GM18507 (cell line): Measurements from ENCODE around the gene TNFRSF25.

Experiments
- DNase-seq: peaks from one replicate; pipeline ENCODE4 v3.0.0; 2011; ENCODE audit warnings: low read depth; ENCODE audit not compliant: insufficient read length; ENCODE audit errors: extremely low spot score
- FAIRE-seq: peaks from 2 replicates; lab custom pipeline; 2011; peaks lifted over from hg19 to GRCh38; lab: Jason Lieb, UNC

The TNFRSF25 gene, protein sequence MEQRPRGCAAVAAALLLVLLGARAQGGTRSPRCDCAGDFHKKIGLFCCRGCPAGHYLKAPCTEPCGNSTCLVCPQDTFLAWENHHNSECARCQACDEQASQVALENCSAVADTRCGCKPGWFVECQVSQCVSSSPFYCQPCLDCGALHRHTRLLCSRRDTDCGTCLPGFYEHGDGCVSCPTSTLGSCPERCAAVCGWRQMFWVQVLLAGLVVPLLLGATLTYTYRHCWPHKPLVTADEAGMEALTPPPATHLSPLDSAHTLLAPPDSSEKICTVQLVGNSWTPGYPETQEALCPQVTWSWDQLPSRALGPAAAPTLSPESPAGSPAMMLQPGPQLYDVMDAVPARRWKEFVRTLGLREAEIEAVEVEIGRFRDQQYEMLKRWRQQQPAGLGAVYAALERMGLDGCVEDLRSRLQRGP

DNA sequence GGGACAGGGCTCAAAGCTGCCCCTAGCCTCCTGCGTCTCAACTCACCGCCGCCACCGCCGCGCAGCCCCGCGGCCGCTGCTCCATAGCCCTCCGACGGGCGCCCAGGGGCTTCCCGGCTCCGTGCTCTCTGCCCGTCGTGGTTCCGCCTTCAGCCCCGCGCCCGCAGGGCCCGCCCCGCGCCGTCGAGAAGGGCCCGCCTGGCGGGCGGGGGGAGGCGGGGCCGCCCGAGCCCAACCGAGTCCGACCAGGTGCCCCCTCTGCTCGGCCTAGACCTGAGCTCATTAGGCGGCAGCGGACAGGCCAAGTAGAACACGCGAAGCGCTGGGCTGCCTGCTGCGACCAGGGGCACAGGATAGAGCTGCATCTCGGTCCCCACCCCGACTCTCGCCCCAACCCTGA lies at the start of gene TNFRSF25:
Gene TNFRSF25, minus strand, starts transcription at position 151 of the 400 bp plus-strand sequence. Its CDS starts 66 bp downstream, at position 85.
- no peak for DNase-seq
- FAIRE-seq, result no peak

DNA sequence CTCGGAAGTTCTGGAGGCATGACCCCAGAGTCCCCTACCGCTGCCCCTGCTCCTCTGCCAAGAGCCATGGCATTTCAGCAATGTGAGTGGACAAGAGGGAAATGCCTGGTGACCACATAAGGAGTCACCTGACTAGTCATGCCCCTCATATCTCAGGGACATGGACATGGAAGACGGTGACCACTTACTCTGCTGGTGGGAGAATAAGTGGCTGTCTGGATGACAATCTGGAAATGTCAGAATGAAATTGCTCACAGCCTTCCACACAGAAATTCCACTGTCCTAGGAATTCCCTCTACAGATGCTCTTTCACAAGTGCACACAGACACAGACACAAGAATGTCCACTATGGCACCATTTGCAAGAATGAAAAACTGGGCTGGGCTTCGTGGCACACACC lies 49.8 kb upstream of the TNFRSF25 start:
- no peak for FAIRE-seq
- no peak for DNase-seq

DNA sequence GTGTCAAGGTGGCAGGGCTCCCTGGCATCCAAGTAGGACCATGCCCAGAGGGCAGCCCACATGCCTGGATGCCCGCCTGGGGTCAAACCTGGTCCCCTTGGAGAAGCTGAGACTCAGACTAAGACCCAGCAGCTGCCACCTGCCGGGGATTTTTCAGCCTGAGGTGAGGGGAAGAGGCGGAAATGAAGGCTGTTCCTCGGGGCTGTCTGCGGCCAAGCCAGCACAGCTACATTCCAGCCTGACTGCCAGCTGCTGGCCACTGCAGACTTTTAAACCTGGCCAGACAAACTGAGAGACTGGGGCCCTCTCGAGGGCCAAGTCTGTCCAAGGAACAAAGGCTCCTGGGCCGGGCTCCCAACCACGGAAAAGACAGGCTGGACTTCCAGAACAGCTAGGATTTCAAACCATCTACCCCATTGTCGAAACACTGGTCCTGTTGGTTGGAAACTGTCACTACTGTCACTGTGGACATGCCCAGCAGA lies 47.4 kb upstream of the TNFRSF25 start:
- DNase-seq (no peak), FAIRE-seq (no peak)

DNA sequence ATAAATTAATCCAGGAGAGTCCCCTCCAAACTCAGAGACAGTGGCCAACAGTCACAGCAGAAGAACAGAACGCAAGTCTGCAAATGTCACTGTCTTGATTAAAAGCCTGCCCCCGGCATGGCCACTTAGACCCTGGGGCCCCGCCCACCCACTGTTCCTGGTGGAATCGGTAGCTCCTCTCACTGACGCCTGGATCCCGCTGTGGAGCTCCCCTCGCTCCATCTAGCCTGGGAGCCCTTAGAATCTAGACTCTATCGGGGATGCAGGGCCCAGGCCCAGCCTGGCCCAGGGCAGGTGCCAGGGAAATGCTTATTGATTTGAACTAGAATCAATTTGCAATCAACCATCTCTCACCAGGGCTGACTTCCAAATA lies 46.9 kb upstream of the TNFRSF25 start:
- DNase-seq (no peak), FAIRE-seq (no peak)

DNA sequence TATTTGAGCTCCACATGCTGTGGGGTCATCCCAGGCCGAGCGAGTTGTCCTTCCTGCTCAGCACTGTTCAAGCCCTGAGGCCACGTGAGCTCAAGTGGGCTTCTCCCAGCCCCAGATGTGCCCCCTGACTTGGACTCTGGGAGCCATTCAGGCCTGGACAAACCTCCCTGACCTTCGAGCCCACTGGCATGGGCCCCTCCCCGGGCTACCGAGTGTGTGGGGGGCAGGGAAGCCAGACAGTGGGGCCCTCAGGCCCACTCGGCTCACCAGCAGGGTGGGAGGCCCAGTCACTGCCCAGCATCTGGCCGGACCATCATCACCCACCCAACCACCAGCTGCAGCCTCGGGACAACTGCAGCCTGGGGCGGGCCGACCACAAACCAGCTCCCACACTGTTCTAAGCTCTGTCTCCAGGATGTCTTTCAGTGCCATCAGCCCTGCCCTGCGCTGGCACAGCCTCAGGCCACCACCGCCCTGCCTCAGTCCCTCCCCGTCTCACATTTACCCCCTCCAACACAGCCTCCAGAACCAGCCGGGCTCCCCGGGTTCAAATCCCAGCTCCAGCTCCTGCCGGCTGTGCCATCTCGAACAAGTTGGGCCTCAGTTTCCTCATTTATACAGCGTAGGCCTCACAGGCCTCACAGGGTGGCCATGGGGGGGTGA lies 46.4 kb upstream of the TNFRSF25 start:
- no peak for DNase-seq
- no peak for FAIRE-seq

DNA sequence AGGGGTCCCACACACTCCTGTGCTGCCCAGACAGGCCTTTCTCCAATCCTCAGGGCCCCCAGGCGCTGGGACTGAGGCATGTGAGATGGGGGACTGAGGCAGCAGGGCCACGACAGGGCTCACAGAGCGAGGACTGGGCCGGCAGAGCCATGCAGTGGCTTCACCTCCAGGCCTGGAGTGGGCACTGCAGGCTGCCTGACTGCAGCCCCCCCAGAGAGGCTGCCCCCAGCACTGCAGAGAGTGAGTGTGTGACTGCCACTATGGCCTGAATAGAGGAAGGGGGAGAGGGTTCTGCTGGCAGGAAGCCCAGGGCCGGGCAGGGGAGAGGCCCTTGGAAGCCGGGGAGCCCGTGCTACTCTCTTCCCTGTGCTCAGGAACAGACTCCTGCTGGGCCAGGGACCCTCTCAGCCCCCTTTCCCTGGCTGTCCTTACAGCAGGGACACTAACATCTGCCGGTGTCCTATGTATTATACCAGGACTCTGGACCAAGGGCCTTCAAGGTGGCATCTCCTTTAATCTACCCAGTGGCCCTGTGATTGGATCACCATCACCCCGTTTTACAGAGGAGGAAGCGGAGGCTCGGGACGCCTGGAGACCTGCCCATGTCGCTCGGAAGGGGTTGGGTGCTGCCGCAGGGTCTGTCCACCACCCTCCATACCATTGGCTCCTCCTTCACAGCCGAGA lies 45.7 kb upstream of the TNFRSF25 start:
- no peak for FAIRE-seq
- DNase-seq, result no peak

DNA sequence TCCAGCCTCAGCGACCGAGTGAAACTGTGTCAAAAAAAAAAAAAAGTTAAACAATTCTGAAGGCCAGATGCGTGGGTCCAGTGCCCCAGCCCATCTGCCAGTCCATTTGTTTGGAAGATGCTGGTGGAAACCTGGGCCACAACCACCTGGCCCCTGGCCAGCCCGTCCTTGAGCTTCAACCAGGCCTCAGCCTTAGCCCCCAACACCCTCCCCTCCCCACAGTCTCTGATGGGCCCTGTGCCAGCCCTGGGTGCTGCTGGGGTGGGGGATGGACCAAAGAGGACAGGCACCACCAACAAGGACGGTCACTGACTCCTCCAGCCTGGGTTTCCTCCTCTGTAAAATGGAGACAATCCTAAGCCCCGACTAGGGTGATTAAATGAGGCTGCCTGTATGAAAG lies 45.1 kb upstream of the TNFRSF25 start:
- FAIRE-seq, result no peak
- DNase-seq, result no peak

DNA sequence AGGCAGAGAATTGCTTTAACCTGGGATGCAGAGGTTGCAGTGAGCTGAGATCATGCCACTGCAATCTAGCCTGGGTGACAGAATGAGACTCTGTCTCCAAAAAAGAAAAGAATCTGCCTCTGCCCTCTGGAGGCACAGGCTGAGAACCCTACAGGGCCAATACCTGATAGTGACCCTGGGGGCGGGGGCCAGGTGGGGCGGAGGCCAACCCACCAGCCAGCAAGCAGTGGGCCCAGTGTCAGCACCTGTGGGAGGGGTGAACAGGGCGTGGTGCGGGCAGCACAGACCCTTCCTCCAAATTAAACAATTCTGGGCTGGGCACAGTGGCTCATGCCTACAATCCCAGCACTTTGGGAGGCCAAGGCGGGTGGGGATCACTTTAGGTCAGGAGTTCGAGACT lies 44.5 kb upstream of the TNFRSF25 start:
- DNase-seq (no peak), FAIRE-seq (no peak)

DNA sequence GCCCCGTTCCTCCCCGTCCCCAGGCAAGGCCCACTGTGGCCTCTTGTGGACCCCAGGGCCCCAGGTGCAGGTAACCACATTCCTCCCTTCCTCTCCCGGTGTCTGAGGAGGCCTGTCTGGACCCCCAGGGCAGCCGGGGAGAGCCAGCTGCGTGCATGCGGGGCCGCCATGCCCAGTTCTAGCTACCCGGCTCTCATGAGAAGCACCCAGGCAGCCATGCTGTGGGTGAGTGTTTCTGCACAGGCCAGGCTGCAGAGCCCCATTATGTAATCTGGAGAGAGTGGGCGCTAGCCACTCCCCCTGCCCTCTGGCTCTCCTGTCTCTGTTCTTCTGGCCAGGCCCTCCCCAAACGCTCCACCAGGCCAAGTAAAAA lies 43.9 kb upstream of the TNFRSF25 start:
- FAIRE-seq (no peak), DNase-seq (no peak)

DNA sequence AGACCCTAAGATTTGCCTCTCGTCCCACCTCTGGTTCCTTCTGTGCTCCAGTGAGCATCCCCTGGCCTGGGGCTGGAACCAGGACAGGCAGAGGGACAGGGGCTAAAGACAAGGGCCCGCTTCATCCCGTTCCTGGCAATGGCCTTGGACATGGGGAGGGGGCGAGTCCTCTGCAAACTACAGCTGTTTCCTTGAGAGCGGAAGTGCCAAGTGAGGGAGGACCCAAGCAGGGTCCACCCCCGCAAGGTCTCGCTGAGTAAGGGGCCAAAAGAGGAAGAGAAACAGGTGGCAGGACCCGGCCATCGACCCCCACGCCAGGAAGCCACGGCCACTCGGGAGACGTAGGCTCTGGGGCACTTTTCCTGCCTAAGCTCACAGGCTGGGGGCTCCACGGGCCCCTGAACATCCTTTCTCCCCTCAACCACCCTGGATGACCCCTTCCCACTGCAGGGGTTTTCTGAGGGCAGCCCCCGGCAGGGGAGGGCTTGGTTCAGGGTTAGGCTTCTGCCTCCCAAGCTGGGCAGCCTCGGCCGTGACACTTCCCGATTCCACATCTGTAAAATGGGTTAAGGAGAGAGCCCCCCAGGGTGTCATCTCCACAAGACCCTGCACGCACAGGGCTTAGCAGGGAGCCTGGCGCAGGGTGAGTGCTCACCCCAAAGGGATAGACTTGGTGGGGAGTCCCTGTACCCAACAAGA lies 43.4 kb upstream of the TNFRSF25 start:
- DNase-seq (no peak), FAIRE-seq (no peak)

DNA sequence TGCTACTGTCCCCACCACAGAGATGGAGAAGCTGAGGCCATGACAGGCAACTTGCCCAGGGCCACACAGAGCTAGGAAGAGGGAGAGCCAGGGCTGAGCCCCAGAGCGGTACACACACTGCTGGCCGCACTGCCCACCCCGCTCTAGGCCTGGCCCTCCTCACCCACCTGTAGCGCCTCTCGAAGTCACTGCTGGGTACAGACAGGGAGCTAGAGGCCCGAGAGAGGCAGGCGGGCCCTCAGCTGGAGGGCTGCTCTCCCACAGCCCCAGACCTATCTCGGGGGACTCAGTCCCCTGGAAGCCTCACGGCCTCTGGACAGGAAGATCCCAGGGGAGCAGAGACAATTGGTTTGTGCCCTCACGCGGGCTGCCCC lies 42.8 kb upstream of the TNFRSF25 start:
- FAIRE-seq (no peak), DNase-seq (no peak)

DNA sequence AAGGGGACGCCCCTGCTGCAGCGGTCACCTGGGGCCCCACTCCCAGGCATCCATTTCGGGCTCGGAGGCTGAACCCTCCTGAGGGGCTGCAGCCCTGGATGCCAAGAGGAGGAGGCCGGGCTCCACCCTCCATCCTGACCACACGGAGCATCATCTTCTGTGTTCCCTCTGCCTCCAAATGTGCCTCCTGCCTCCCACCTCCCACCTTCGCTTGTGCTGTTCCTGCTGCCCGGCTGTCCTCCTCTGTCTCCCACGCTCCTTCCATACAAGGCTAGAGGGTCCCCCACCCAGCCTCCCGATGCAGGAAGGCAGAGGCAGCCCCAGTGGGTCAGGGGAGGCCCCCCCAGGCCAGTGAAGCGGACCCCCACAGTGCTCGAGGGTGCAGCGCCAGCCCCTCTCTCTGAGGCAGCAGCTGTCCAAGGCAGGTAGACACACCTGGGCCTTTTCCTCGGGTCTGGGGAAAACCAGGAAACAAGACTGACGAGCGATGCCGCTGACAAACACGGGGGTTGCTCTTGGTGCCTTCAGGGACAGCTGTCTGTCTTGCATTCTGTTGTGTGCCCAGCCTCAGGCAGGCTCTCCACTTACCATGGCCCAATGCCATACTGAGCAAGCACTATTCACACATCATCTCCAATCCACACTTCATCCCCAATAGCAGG lies 42.3 kb upstream of the TNFRSF25 start:
- no peak for DNase-seq
- no peak for FAIRE-seq

DNA sequence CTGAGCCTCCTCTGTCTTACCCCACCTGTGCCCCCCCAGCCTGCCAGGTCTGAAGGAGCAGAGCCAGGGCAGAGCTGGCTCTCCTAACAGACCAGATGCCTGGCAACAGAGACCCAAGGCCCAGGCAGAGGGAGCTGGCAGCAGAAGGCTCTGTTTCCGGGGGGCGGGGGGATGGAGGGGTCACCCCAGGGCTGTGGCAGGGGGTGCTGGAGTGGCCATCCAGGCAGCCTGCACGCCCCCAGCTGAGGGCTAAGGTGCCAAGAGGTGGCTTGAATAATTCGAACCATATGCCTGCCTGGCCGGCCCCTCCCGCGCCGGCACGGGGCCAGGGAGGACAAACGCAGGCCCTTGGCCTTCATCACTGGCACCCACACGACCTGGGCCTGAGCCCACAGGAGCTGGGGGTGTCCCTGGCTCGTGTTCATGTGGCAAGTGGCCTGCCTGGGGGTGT lies 41.5 kb upstream of the TNFRSF25 start:
- FAIRE-seq (no peak), DNase-seq (no peak)

DNA sequence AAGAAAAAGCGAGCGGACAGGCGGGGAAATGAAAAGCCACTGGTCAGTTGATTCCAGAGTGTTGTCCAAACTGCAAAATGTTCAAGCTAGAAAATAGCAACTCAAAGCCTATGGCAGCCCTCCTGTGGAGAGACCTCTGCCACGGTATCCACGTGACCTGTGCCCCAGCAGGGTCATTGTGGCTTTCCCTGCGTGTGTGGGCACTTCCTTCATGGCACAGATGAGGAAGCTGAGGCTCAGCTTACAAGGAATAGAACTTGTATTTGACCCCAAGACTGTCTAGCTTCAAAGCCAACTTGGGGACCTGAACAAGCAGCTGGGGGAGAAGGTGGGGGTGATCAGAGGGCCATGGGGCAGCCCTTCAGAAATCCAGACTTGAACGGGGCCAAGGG lies 41.1 kb upstream of the TNFRSF25 start:
- no peak for FAIRE-seq
- no peak for DNase-seq

DNA sequence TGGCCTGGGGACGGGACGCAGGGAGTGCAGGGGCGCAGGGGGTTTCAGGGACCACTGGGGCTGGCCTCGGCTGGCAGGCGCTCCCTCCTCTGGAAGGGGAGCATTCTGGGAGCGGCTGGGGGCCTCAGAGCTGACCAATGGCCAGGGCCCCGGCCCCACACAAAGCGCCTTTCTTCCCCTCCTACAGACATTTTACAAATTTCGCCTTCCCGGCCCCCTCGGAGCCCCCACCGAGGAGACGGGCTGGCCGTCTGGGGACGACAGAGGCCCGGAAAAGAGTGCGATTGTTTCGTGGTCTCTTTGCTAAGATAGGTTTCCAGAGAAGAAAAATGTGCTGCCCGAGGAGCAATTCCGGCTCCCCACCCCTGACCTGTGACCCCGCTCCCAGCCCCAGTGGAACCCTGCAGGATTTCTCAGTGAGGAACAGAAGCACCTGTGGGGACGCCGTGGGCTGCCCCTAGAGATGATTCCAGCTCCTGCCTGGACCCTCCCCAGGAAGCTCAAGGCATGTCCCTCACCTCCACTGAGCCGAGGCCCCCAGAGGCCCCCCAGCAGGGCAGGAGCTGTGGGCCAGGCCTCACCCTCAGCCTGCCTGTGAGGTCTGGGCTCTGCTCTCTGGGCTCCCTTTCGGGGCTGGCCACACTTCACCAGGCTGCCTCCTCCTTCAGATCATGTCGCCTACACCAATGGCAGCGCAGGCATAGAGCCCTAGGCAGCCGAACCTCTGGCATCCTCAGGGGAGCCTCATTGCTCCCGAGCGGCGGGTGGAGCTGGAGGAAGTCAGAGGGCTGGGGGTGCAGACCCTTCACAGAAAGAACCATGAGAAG lies 40.5 kb upstream of the TNFRSF25 start:
- DNase-seq, result no peak
- FAIRE-seq, result no peak

DNA sequence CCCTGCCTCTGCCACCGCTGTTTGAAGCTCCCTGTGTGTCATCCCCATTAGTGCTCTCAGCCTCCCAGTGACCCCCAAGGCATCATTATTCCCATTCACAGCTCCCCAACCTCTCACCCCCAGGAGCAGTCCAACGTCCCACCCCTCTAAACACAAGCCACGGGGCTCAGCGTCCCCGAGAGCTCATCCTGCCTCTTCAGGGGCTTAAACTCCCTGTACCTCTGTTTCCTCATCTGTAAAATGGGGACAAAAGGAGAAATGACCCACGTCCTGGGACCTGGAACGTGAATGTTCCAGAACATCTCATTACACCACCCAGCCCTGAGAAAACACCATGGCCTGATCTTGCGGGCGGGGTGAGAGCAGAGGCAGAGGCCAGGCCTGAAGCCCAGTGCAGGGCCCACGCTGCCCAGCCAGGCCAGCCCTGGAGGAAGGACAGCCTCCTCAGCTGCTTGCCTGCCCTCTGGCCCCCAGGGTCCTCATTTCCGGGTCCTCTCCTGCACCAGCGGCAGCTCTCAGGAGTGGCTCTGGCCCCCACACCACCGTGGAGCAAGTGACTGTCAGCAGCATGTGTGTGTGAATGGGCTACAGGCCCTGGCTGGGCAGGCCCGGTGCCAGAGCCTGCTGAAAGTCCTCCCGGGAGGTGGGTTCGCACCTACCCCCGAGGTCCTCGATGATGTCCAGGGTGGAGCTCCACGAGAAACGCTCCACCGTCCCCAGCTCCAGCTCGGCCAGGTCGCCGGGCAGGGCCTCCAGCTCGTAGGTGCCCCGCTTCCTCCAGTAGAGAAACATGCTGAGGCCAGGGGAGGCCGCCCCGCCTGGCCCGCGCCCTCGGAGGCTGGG lies 39.6 kb upstream of the TNFRSF25 start:
- FAIRE-seq (no peak), DNase-seq (no peak)

DNA sequence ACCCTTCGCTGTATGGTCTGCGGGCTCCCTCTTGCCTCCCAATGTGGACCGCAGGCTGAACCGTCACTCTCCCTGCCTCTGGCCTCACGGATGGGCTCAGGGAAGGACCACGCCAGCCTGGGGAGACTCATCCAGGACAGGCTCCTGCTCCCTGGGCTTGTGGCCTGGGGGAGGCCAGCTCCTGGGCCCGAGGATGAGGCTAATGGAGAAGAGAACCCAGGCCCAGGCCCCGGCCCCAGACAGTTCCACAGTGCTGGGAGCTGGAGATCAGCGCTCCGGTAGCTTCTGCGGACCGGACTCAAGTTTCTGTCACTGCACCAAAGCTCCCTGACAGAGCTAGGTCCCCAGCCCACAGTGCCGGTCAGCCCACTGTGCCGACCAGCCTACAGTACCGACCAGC lies 38.9 kb upstream of the TNFRSF25 start:
- no peak for DNase-seq
- no peak for FAIRE-seq
